M059J (cell line): ENCODE data around the gene CCSAP. TPM values are rescaled to one million over a fixed set of nuclear protein-coding genes. Genes with fewer than 3 reads are reported as not detected.
A peak's percentile ranks its signal among the peaks of the same experiment; 100 is the strongest.
"Not testable (repeated sequence)": the region's sequence is repeated elsewhere in the genome, so short reads cannot be mapped to it uniquely, and the experiment has no call there.

ENCODE experiments used
- DNase-seq: peaks from one replicate; pipeline ENCODE4 v3.0.0-alpha.2; 2012; ENCODE audit warnings: low read depth
- total RNA-seq: library from RNA; depleted of rRNA; stranded (reverse); fragments of >200 nt; shearing (Covaris generic); gene quantifications from 2 replicates; pipeline ENCODE4 v1.2.3, GENCODE V29; 2014; rRNA removed

CCSAP gene
- 9.7 and 15.9 TPM in 2 replicates for total RNA-seq

GRCh38 chr1:229342656-229343569 lies at the start of gene CCSAP:
TSS of gene CCSAP (minus strand) at chr1:229343047. CDS start at chr1:229342465, 582 bp downstream.
- peak; percentile 50 for DNase-seq

- no peak for DNase-seq
Measured at GRCh38 chr1:229390130-229390529, 47.3 kb upstream of the CCSAP start.

GRCh38 chr1:229388897-229389580 lies 46.2 kb upstream of the CCSAP start:
- DNase-seq: peak; percentile 62

GRCh38 chr1:229385853-229386456 lies 43.1 kb upstream of the CCSAP start:
- DNase-seq: no peak

- DNase-seq: no peak
Measured at GRCh38 chr1:229384822-229385221, 42.0 kb upstream of the CCSAP start.

GRCh38 chr1:229383961-229384360 lies 41.1 kb upstream of the CCSAP start:
- DNase-seq: no peak

- DNase-seq: no peak
Measured at GRCh38 chr1:229383188-229383587, 40.3 kb upstream of the CCSAP start.

GRCh38 chr1:229381234-229381633 lies 38.4 kb upstream of the CCSAP start:
- DNase-seq: no peak

- DNase-seq: no peak
Measured at GRCh38 chr1:229380536-229381160, 37.8 kb upstream of the CCSAP start.

GRCh38 chr1:229379846-229380245 lies 37.0 kb upstream of the CCSAP start:
- DNase-seq: no peak

- no peak for DNase-seq
Measured at GRCh38 chr1:229378586-229379367, 35.9 kb upstream of the CCSAP start.

GRCh38 chr1:229378035-229378434 lies 35.2 kb upstream of the CCSAP start:
- DNase-seq: not testable (repeated sequence)

GRCh38 chr1:229377429-229377828 lies 34.6 kb upstream of the CCSAP start:
- no peak for DNase-seq

GRCh38 chr1:229376521-229376920 lies 33.7 kb upstream of the CCSAP start:
- no peak for DNase-seq

- DNase-seq: no peak
Measured at GRCh38 chr1:229374485-229374884, 31.6 kb upstream of the CCSAP start.

GRCh38 chr1:229373395-229373794 lies 30.5 kb upstream of the CCSAP start:
- no peak for DNase-seq

GRCh38 chr1:229372251-229372650 lies 29.4 kb upstream of the CCSAP start:
- DNase-seq: no peak

- DNase-seq: no peak
Measured at GRCh38 chr1:229371624-229372023, 28.8 kb upstream of the CCSAP start.

- no peak for DNase-seq
Measured at GRCh38 chr1:229370601-229371021, 27.8 kb upstream of the CCSAP start.

GRCh38 chr1:229368347-229368746 lies 25.5 kb upstream of the CCSAP start:
- DNase-seq: no peak

- DNase-seq: no peak
Measured at GRCh38 chr1:229365569-229365968, 22.7 kb upstream of the CCSAP start.
